HEK293 (cell line): ENCODE measurements around the gene TCF3.

Source experiments
- ZNF274 ChIP-seq, 2 experiments: fragments of 200-500 bp in 1 of 2; fragments of 450-650 bp in 1 of 2; sonication (Bioruptor generic) in 1 of 2; formaldehyde crosslinking in 1 of 2; IDR thresholded peaks; 2 replicates each; pipeline versions ENCODE4 v1.5.1 to v1.6.1; 2014 to 2016; ENCODE audit warnings: borderline replicate concordance in 1 of 2, inconsistent platforms in 1 of 2, low read length in 1 of 2, missing biosample characterization in 1 of 2, missing genetic modification characterization in 1 of 2
- TF ChIP-seq, protein P1 (sequence below): fragments of 450-650 bp; formaldehyde crosslinking; IDR thresholded peaks from 2 replicates; pipeline ENCODE4 v1.5.1; 2016; ENCODE audit warnings: missing biosample characterization, missing genetic modification characterization
- TF ChIP-seq, protein P2 (sequence below): fragments of 450-650 bp; formaldehyde crosslinking; IDR thresholded peaks from 2 replicates; pipeline ENCODE4; 2016; ENCODE audit warnings: missing biosample characterization, missing genetic modification characterization

DNA sequence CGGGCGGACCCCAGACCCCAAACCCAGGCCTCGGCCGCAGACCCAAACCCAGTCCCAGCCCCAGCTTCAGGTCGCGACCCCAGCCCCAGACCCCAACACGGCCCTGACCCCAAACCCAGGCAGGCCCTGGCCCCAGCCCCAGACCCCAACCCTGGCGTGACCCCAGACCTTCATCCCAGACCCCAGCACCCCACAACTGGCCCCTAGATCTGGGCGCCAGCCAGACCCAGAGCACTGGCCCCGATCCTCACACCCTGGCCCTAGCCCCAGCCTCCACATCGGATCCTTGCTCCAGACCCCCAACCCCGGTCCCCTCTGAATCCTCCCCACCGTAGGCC, 67.2 kb downstream of the TCF3 start:
- TF ChIP-seq, protein P1, sequence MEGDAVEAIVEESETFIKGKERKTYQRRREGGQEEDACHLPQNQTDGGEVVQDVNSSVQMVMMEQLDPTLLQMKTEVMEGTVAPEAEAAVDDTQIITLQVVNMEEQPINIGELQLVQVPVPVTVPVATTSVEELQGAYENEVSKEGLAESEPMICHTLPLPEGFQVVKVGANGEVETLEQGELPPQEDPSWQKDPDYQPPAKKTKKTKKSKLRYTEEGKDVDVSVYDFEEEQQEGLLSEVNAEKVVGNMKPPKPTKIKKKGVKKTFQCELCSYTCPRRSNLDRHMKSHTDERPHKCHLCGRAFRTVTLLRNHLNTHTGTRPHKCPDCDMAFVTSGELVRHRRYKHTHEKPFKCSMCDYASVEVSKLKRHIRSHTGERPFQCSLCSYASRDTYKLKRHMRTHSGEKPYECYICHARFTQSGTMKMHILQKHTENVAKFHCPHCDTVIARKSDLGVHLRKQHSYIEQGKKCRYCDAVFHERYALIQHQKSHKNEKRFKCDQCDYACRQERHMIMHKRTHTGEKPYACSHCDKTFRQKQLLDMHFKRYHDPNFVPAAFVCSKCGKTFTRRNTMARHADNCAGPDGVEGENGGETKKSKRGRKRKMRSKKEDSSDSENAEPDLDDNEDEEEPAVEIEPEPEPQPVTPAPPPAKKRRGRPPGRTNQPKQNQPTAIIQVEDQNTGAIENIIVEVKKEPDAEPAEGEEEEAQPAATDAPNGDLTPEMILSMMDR (tag by site-specific recombination), result no peak
- TF ChIP-seq ZNF274 (IDR thresholded peaks at IDR 0.05; ENCODE audit: low read length) (no peak), ZNF274 (tag by site-specific recombination; IDR thresholded peaks at IDR 0.05; ENCODE audit: borderline replicate concordance) (no peak)
- TF ChIP-seq, protein P2, sequence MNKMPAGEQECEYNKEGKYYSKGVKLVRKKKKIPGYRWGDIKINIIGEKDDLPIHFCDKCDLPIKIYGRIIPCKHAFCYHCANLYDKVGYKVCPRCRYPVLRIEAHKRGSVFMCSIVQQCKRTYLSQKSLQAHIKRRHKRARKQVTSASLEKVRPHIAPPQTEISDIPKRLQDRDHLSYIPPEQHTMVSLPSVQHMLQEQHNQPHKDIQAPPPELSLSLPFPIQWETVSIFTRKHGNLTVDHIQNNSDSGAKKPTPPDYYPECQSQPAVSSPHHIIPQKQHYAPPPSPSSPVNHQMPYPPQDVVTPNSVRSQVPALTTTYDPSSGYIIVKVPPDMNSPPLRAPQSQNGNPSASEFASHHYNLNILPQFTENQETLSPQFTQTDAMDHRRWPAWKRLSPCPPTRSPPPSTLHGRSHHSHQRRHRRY (tag by site-specific recombination), result no peak
